ENCODE data around the gene FBN2.

Gene FBN2

DNA sequence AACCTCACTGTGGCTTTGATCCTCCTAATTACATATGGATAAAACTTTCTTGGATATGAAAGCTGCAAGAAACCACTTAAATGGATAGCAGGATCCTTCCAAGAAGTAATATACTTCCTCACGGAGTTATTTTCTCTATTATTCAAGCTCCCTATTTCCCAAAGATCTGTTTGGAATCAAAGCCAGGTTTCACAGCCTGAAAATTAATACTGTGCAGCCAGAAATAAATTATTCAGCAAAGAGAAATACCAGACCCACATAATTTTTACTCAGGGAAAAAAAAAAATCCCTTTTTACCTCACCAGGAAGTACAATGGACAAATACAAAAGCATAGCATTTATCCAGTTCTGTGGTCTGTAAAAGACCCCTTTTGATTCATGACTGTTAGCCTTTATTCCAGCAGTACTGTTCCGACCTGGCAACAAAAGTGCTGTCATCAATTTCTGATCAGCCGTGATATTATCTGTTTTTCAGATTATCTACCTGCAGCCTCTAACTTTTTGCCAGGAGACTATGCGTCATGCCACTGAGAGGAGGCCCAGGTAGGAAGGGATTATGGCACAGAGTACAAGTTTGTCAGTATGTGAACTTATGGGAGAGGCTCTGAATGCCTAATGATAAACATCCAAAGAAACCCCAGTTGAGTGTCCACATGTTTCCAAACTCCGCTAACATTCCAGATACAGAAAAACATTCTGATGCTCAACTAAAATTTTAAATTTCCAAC, 57.0 kb downstream of the FBN2 start:
- no peak overlapping the region for H3K4me3 ChIP-seq (ENCODE audit: low read depth, low read length)
- TF ChIP-seq CTCF (IDR thresholded peaks at IDR 0.05; ENCODE audit: control insufficient read depth, extremely low read depth, insufficient read depth): no peak
- no peak for DNase-seq (ENCODE audit: low read depth)

- no peak for DNase-seq (ENCODE audit: low read depth)
- no peak overlapping the region for H3K4me3 ChIP-seq (ENCODE audit: low read depth, low read length)
- TF ChIP-seq CTCF (IDR thresholded peaks at IDR 0.05; ENCODE audit: control insufficient read depth, extremely low read depth, insufficient read depth): no peak
These were observed 57.9 kb downstream of the FBN2 start for GRCh38 chr5:128480158-128480557.

GRCh38 chr5:128478386-128479368, 59.4 kb downstream of the FBN2 start:
- DNase-seq (ENCODE audit: low read depth): no peak
- no peak for TF ChIP-seq CTCF (IDR thresholded peaks at IDR 0.05; ENCODE audit: control insufficient read depth, extremely low read depth, insufficient read depth)

GRCh38 chr5:128477944-128478343, 60.1 kb downstream of the FBN2 start:
- TF ChIP-seq CTCF (IDR thresholded peaks at IDR 0.05; ENCODE audit: control insufficient read depth, extremely low read depth, insufficient read depth): no peak
- no peak for DNase-seq (ENCODE audit: low read depth)
- no peak overlapping the region for H3K4me3 ChIP-seq (ENCODE audit: low read depth, low read length)

More at GRCh38 chr5:128478386-128479368, 59.4 kb downstream of the FBN2 start:
- H3K4me3 ChIP-seq (ENCODE audit: low read depth, low read length): no peak overlapping the region

DNA sequence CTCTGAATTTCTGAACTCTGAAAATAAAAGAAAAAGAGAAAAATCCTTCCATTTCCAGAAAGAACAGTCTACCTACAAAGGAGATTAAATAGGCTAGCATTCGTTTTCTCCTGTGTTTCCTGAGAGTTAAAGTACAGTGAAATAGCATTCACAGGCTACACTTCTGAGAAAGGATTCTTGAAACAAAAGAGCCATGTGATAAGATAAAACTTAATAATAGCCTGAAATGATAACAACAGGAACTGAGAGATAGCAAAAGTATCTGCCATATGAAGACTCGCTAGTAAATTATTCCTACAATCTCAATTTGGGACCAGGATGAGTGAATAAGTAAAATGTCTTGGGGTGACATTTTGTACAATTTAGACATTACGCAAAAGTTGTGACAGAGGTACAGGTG, 62.4 kb downstream of the FBN2 start:
- no peak for DNase-seq (ENCODE audit: low read depth)
- TF ChIP-seq CTCF (IDR thresholded peaks at IDR 0.05; ENCODE audit: control insufficient read depth, extremely low read depth, insufficient read depth): no peak
- no peak overlapping the region for H3K4me3 ChIP-seq (ENCODE audit: low read depth, low read length)

GRCh38 chr5:128472919-128473318, 65.1 kb downstream of the FBN2 start:
- H3K4me3 ChIP-seq (ENCODE audit: low read depth, low read length): no peak overlapping the region
- no peak for TF ChIP-seq CTCF (IDR thresholded peaks at IDR 0.05; ENCODE audit: control insufficient read depth, extremely low read depth, insufficient read depth)

More at GRCh38 chr5:128472919-128473318, 65.1 kb downstream of the FBN2 start:
- no peak for DNase-seq (ENCODE audit: low read depth)
